GM19328 (cell line): ENCODE data around the gene NLGN4X.
A peak's percentile ranks its signal among the peaks of the same experiment; 100 is the strongest.

Source experiments
- ATAC-seq: cut with Tn5 transposase; IDR thresholded peaks from one replicate; pipeline ENCODE4 v1.9.1; 2021; ENCODE audit warnings: mild to moderate bottlenecking, moderate library complexity; ENCODE audit not compliant: unreplicated experiment

NLGN4X gene

GRCh38 chrX:6228720-6229119 is at the start of gene NLGN4X:
NLGN4X (minus strand) TSS chrX:6228867; CDS start chrX:6151466, 77,401 bp downstream.
- no peak for ATAC-seq

- no peak for ATAC-seq
These were observed 37.4 kb upstream of the NLGN4X start for GRCh38 chrX:6266041-6266440.

- no peak for ATAC-seq
These were observed 34.3 kb upstream of the NLGN4X start for GRCh38 chrX:6262959-6263358.

GRCh38 chrX:6257025-6257424 is 28.4 kb upstream of the NLGN4X start:
- ATAC-seq: no peak

- no peak for ATAC-seq
These were observed 16.0 kb upstream of the NLGN4X start for GRCh38 chrX:6244666-6245065.

GRCh38 chrX:6238576-6238975 is 9.9 kb upstream of the NLGN4X start:
- no peak for ATAC-seq

- no peak for ATAC-seq
These were observed 732 bp downstream of the NLGN4X start for GRCh38 chrX:6227935-6228334.

- no peak for ATAC-seq
These were observed 1.2 kb downstream of the NLGN4X start for GRCh38 chrX:6227453-6227835.

- no peak for ATAC-seq
These were observed 1.8 kb downstream of the NLGN4X start for GRCh38 chrX:6226596-6227452.

- no peak for ATAC-seq
These were observed 2.6 kb downstream of the NLGN4X start for GRCh38 chrX:6225911-6226595.

GRCh38 chrX:6225288-6225910 is 3.3 kb downstream of the NLGN4X start:
- no peak for ATAC-seq

GRCh38 chrX:6223516-6223915 is 5.2 kb downstream of the NLGN4X start:
- no peak for ATAC-seq

- ATAC-seq: no peak
These were observed 18.4 kb downstream of the NLGN4X start for GRCh38 chrX:6210230-6210629.

GRCh38 chrX:6203462-6204215 is 25.0 kb downstream of the NLGN4X start:
- ATAC-seq: no peak

- ATAC-seq: no peak
These were observed 29.2 kb downstream of the NLGN4X start for GRCh38 chrX:6199486-6199885.

- ATAC-seq: no peak
These were observed 41.4 kb downstream of the NLGN4X start for GRCh38 chrX:6187256-6187655.

- peak; percentile 89 for ATAC-seq
These were observed 43.7 kb downstream of the NLGN4X start for GRCh38 chrX:6184900-6185515.

- no peak for ATAC-seq
These were observed 52.8 kb downstream of the NLGN4X start for GRCh38 chrX:6175914-6176313.

GRCh38 chrX:6170424-6170823 is 58.2 kb downstream of the NLGN4X start:
- ATAC-seq: no peak

GRCh38 chrX:6169407-6169806 is 59.3 kb downstream of the NLGN4X start:
- ATAC-seq: no peak

- ATAC-seq: no peak
These were observed 64.9 kb downstream of the NLGN4X start for GRCh38 chrX:6163721-6164120.
